HG03108 (cell line): ENCODE data around the gene CBR3.

Experiments
- ATAC-seq: cut with Tn5 transposase; IDR thresholded peaks from one replicate; pipeline ENCODE4 v1.9.1; 2021; ENCODE audit warnings: moderate library complexity; ENCODE audit not compliant: unreplicated experiment

CBR3 gene

DNA sequence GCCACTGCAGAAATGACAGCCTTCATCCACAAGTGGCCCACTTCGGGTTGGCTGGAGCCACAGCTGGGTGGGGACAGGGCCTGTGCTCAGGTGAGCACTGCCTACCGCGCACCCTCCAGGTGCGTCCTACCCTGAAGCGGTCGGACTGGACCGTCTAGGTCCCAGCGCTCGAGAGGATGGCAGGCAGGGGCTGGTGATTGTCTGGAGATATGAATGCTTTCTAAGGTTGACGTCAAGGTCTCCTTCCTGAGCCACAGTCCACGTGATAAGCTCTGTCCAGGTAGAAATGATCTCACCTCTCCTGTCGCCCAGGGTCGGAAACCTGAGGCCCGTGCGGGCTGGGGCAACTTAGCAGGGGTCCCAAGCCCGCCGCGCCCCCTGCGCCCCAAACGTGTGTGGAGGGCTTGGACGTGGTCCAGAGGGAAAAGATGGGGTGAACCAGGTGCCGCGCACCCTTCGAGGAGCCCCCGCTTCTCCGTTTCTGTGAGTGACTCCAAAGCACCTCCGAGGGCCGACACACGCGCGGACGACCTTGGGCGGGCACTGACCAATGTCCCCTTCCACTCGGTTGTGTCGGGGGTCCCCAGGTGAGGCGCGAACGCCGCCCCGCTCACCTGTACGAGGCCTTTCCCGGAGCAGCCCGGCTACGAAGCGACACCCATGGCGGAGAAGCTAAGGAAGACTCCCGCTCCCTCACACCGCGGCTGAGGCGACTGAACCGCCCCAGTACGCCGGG lies 20.9 kb downstream of the CBR3 start:
- no peak for ATAC-seq

- ATAC-seq = peak; percentile 90
These were observed 21.5 kb downstream of the CBR3 start for GRCh38 chr21:36156339-36156814.

DNA sequence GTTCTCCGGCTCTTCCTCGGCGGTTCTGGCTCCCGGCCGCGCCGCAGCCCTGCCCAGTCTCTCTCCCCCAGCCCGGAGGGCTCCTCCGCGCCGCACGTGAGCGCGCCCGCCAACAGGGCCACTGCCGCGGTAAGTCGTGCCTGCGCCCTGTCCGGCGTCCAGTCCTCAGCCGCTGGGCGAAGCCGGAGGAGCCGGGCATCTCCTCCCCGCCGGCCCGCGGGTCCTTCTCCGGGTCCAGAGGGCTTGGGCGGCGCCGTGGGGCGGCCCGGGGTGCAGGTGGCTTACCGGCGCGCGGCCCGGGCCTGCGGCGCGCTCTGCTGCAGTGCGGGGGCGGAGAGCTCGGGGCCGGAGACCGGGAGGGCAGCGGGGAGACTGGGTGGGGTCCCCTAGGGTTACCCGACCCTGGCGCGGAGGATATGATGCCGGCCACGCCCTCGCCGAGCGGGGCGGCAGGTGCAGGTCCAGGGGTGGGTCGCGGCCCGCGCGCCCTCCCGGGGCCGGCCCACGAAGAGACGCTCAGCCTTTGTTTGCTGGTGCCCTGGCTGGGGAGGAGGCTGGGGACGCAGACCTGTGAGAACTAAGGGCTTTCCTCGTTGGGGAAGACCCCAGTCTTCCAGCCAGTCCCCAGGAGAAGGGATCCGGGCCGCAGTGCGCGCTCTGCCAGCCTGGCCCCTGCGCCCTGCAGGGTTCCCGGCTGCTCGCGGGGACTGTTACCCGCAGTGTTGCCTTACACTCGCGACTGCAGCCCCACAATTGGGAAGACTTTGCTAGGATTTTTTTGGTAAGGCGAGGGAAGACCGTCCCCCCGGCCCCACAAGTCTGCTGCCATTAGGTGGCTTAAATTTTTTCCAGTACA lies 22.2 kb downstream of the CBR3 start, which contains the start of gene DOP1B:
TSS of gene DOP1B (plus strand) at position 10 of the 856 bp plus-strand sequence. CDS start 7,910 bp downstream, outside the sequence.
- peak; percentile 13 for ATAC-seq

- ATAC-seq = no peak
These were observed 24.6 kb downstream of the CBR3 start for GRCh38 chr21:36159356-36159921.

- ATAC-seq = no peak
These were observed 25.9 kb downstream of the CBR3 start for GRCh38 chr21:36160850-36161178.

DNA sequence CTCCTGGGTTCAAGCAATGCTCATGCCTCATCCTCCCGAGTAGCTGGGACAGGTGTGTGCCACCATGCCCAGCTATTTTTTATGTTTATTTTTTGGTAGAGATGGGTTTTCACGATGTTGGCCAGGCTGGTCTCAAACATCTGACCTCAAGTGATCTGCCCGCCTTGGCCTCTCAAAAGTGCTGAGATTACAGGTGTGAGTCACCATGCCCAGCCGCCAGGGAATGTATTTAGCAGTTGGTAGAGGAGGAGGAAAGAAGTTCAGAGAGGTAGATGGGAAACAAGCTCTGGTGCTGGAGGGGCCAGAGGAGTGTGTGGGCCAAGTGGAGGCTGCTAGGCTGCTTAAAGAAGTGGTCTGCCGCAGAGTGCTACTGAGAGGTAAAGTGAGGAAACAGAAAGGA lies 27.8 kb downstream of the CBR3 start:
- ATAC-seq = no peak

DNA sequence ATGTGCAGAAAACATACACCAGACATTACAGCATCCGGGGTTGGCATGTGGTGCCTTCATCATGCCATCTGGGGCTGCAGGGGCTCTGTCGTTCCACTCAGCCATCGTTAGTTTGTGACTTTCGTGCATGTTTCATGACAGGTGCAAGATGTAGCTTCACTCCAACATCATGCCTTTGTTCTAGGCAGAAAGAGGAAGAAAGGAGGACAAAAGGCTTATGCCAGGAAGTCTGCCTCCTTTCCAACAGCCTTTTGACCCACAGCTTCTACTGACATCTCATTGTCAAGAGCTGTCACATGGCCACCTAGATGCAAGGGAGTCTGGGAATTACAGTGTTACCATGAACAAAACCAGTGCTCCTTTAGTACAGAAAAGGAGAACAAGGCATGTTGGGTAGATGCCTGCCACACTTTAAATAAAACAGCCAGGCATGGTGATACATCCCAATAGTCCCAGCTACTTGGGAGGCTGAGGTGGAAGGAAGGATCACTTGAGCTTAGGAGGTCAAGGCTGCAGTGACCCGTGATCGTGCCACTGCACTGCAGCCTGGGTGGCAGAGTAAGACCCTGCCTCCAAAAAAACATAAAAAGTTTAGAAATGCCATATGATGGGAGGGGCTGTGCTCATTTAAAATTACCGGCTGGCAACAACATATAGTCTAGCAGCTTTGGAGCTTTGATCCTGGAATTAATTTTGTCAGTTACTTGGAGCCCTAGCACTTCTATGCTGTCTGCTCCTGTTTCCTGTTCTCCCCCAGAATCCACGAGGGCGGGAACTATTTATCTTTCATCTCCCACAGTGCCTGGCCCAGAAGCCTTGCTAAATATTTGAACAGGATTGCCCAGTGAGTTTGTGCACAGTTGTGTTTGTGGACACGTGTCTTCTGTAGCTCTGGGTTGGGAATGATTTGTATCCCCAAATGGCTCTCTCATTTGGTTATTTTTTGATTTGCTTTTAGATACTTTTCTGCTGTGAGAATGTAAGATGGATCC lies 29.2 kb downstream of the CBR3 start:
- no peak for ATAC-seq

- ATAC-seq = no peak
These were observed 30.5 kb downstream of the CBR3 start for GRCh38 chr21:36165356-36165755.

DNA sequence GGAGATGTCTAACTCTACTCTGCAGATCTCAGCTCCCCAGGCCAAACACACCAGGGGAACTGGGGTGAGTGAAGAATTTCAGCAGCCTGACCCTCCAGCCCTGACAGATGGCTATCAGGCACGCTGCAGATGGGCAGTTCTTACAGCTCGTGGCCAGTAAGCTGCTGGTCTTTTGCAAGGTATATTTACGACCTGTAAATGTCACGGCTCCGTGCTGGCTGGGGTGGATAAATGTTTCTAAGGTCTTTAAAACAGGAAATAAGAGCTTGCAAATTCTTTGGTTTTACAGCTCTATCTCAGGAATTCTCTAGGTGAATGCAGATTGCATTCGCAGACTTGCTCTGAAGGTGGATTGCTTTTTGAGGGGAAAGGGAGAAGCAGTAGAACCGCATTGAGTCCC lies 31.8 kb downstream of the CBR3 start:
- no peak for ATAC-seq

DNA sequence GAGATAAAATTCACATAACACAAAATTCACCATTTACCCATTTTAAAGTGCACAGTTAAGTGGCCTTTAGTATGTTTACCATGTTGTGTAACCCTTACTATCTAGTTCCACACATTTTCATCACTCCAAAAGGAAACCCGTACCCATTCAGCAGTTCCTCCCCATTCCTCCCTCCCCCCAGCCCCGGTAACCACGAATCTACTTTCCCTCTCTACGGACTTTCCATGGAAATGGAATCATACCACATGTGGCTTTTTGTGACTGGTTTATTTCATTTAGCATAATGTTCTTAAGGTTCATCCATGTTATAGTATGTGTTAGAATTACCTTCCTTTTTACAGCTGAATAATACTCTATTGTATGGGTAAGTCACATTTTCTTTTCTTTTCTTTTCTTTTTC lies 32.7 kb downstream of the CBR3 start:
- no peak for ATAC-seq

DNA sequence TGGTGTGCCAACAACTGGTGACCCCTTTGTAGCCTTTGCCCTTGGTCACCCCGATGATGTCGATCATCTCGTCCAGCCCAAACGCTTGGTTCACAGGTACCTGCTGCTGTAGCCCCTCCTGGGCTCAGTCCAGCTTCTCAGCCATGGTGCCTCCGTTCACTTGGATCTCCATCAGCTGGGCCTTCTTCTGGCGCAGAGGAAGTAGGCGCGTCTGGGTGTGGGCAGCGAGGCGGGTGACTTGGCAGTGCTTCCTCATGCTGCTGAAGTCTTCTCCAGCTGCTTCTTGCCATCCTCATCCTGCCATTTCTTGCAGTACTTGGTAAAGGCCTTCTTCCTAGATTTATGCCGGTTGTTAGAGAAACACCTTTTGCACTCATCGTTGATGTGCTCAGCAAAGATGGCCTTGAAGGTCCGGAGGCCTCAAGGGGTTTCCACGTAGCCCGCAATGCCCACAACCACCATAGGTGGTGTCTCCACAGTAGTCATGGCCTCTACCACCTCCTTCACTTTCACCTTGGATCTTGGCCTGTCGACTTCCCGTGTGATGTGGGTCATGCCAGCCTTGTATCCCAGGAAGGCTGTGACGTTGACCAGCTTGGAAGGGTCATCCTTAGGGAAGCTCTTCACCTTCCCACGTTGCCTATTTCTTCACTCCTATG lies 34.7 kb downstream of the CBR3 start:
- ATAC-seq = no peak

- no peak for ATAC-seq
These were observed 35.9 kb downstream of the CBR3 start for GRCh38 chr21:36170823-36171222.

- no peak for ATAC-seq
These were observed 36.5 kb downstream of the CBR3 start for GRCh38 chr21:36171336-36171735.

DNA sequence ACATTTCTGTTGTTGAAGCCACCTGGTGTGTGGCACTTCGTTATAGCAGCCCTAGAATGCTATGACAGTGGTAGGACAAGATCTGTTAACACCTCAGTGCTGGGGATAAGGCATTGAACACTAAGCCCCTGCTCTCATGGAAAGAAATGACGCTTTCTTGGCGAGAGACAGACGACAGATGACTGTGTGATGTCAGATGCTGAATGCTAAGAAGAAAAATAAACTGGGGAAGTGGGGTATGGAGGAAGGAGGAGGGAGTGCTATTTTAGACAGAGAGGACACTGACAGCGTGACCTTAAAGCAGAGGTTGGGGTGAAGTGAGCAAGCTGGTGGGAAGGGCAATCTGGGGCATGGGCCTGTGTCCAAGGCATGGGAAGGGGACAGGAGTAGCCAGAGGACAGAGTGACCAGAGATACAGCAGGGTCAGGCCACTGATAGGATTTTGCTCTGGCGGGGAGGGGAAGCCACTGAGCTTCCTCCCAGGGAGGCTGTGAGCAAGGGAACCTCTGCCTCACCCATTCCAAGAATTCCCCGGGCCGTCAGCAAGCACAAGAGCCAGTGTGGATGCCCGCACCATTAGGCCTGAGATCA lies 37.0 kb downstream of the CBR3 start:
- no peak for ATAC-seq

GRCh38 chr21:36174780-36175179 lies 39.9 kb downstream of the CBR3 start:
- ATAC-seq = no peak

- ATAC-seq = no peak
These were observed 41.1 kb downstream of the CBR3 start for GRCh38 chr21:36175771-36176565.

DNA sequence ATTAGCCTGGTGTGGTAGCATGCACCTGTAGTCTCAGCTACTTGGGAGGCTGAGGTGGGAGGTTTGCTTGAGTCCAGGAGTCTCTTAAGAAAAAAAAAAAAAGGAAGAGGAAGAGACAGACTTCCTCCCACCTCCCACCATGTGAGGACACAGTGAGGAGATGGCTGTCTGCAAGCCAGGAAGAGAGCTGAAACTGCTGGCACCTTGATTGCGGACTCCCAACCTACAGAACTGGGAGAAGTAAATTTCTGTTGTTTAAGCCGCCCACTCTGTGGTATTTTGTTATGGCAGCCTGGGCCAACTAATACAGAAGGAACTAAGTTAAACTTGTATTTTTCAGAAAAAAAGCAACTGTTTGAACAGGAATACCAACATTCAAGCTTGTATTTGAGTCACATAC lies 43.5 kb downstream of the CBR3 start:
- no peak for ATAC-seq

- ATAC-seq = no peak
These were observed 44.3 kb downstream of the CBR3 start for GRCh38 chr21:36179145-36179544.

DNA sequence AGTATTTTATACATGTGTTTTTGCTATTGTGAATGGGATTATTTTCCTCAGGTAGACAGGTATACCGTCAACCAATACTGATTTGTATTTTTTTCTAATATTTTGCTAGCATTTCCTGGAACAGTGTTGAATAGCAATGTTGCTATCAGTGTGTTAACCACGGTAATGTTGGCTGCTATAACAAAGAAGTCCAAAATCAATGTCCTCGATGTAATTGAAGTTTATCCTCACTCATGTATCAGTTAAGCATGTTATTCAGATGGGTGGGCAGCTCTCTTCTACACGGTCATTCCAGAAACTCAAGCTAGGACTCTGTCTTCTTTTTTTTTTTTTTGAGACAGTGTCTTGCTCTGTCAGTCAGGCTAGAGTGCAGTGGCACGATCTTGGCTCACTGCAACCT lies 46.1 kb downstream of the CBR3 start:
- no peak for ATAC-seq
